Activated B cell treated with CpG ODN at 0.5 μM for 24 hours (primary cell): ENCODE data around the gene ADISSP. TPM values are rescaled to one million over a fixed set of nuclear protein-coding genes. Genes with fewer than 3 reads are reported as not detected.

ENCODE experiments used
- ATAC-seq: fragments of 200-7000 bp; cut with Tn5 transposase; one replicate; pipeline ENCODE4 v1.10.0; 2021; ENCODE audit warnings: low read depth, mild to moderate bottlenecking, moderate library complexity
- CTCF ChIA-PET: fragments of 350-600 bp; sonication (Branson Sonifier 250); formaldehyde crosslinking; loops from one replicate; lab custom pipeline; 2021; ENCODE audit warnings: antibody characterized with exemption; lab: Charles Lee
- POLR2A ChIA-PET: fragments of 350-600 bp; sonication (Branson Sonifier 250); formaldehyde crosslinking; loops from one replicate; lab custom pipeline; 2021; ENCODE audit warnings: antibody characterized with exemption; lab: Charles Lee
- DNase-seq: peaks from one replicate; pipeline ENCODE4 v3.0.0; 2022
- H3K27ac Mint-ChIP-seq: one replicate; pipeline ENCODE4 v1.8.0; 2020; ENCODE audit warnings: mixed read lengths
- H3K27me3 Mint-ChIP-seq: one replicate; pipeline ENCODE4 v1.8.0; 2021; ENCODE audit warnings: mixed read lengths
- H3K36me3 Mint-ChIP-seq: one replicate; pipeline ENCODE4 v1.8.0; 2021; ENCODE audit warnings: low read depth, mixed read lengths
- H3K4me1 Mint-ChIP-seq: one replicate; pipeline ENCODE4 v1.8.0; 2021; ENCODE audit warnings: mixed read lengths
- H3K4me3 Mint-ChIP-seq: one replicate; pipeline ENCODE4 v1.8.0; 2020; ENCODE audit warnings: mild to moderate bottlenecking, mixed read lengths
- H3K9me3 Mint-ChIP-seq: one replicate; pipeline ENCODE4 v1.8.0; 2020; ENCODE audit warnings: mixed read lengths
- intact Hi-C: fragments of 100-400 bp; cut with micrococcal nuclease; formaldehyde crosslinking; loops from one replicate; pipeline ENCODE4 v1.15.1; 2024
- total RNA-seq: library from RNA; stranded (reverse); gene quantifications from 2 replicates; pipeline ENCODE4 v1.2.3, GENCODE V29; 2022
- TF ChIP-seq, protein P1 (sequence below): fragments of 200-600 bp; IDR thresholded peaks from one replicate; pipeline ENCODE4 v1.8.0; 2022; ENCODE audit warnings: antibody characterized with exemption, mild to moderate bottlenecking

The ADISSP gene
- total RNA-seq, 1 donor from 2014 or later: 29.9 TPM

DNA sequence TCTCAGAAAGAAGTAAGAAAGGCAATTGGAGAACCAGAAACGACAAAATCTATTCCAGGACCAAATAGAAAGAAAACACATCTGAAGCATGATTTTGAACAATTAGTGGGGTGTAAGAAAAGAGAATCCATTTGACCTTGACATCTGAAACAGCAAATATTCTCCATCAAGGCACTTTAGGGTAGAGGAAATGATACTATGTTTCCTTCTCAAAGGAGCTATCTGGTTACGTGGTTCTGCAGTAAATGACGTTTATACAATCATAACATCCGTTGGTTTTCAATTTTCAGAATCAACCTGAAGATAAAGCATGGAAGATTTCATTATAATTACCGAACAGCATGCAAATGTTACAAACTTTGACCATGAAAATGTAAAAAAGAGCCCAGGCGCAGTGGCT, 46.9 kb downstream of the ADISSP start:
- no peak for DNase-seq
- Mint-ChIP-seq H3K27ac (no peak overlapping the region), H3K4me1 (no peaks in the 10 kb centered on the region), H3K9me3 (no peaks in the 10 kb centered on the region), H3K27me3 (peaks cover 21% of the 10 kb centered on the region), H3K4me3 (no peak overlapping the region), H3K36me3 (no peaks in the 10 kb centered on the region)
- no peak for ATAC-seq
- ChIA-PET POLR2A (no interaction called here), CTCF (interaction anchor here (1.8 kb wide), 1 partner anchor 10 kb away, joined by 6 read pairs; no protein-coding TSS in a partner anchor)
- TF ChIP-seq, protein P1, sequence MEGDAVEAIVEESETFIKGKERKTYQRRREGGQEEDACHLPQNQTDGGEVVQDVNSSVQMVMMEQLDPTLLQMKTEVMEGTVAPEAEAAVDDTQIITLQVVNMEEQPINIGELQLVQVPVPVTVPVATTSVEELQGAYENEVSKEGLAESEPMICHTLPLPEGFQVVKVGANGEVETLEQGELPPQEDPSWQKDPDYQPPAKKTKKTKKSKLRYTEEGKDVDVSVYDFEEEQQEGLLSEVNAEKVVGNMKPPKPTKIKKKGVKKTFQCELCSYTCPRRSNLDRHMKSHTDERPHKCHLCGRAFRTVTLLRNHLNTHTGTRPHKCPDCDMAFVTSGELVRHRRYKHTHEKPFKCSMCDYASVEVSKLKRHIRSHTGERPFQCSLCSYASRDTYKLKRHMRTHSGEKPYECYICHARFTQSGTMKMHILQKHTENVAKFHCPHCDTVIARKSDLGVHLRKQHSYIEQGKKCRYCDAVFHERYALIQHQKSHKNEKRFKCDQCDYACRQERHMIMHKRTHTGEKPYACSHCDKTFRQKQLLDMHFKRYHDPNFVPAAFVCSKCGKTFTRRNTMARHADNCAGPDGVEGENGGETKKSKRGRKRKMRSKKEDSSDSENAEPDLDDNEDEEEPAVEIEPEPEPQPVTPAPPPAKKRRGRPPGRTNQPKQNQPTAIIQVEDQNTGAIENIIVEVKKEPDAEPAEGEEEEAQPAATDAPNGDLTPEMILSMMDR: no peak
- intact Hi-C loops: no loop called here

DNA sequence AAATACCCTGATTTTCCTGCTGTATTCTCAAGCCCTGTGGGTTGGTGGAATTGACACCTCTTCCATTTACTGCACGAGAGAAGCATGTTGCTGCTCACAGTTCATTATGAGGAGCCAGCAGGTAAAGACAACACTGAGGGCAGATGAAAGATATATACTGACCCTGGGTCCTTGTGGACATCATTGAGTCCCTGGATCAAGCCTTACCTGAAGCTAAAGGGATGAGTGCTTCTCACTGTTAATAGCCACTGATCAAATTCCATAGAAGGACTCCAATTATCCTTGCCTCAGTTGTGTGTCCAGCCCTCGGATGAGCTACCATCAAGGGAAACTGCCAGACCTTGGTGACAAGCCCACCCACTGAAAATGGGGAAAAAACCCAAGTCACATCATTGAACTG, 47.5 kb downstream of the ADISSP start:
- no peak overlapping the region for H3K27ac Mint-ChIP-seq
- no peaks in the 10 kb centered on the region for H3K36me3 Mint-ChIP-seq
- H3K27me3 Mint-ChIP-seq: peaks cover 21% of the 10 kb centered on the region
- no peak for DNase-seq
- CTCF ChIA-PET: interaction anchor here (0.6 to 1.8 kb wide), 2 partner anchors 9 to 151 kb away, joined by 3 to 6 read pairs; no protein-coding TSS in a partner anchor
- TF ChIP-seq, protein P1: no peak
- intact Hi-C loops: no loop called here
- no peak for ATAC-seq
- no peaks in the 10 kb centered on the region for H3K9me3 Mint-ChIP-seq
- POLR2A ChIA-PET: no interaction called here
- H3K4me1 Mint-ChIP-seq: no peaks in the 10 kb centered on the region
- H3K4me3 Mint-ChIP-seq: no peak overlapping the region

DNA sequence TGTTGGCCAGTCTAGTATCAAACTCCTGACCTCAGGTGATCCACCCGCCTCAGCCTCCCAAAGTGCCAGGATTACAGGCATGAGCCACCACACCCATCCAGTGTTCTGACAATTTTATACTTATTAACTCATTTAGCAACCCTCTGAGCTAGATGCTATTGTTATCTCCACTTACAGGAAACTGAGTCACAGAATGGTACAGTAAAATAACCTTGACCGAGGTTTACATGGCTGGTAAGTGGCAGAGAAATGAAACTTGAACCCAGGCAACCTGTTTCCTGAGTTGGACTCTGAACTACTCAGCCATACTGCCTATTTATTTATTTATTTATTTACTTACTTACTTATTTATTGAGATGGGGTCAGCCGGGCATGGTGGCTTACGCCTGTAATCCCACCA, 48.5 kb downstream of the ADISSP start:
- ChIA-PET CTCF (interaction anchor here (1.8 kb wide), 1 partner anchor 42 kb away, joined by 5 read pairs; no protein-coding TSS in a partner anchor), POLR2A (no interaction called here)
- H3K36me3 Mint-ChIP-seq: no peaks in the 10 kb centered on the region
- DNase-seq (no peak), ATAC-seq (no peak)
- TF ChIP-seq, protein P1: no peak
- peaks cover 17% of the 10 kb centered on the region for H3K27me3 Mint-ChIP-seq
- no peak overlapping the region for H3K4me3 Mint-ChIP-seq
- no peak overlapping the region for H3K27ac Mint-ChIP-seq
- no peaks in the 10 kb centered on the region for H3K4me1 Mint-ChIP-seq
- no peaks in the 10 kb centered on the region for H3K9me3 Mint-ChIP-seq
- intact Hi-C loops: no loop called here

DNA sequence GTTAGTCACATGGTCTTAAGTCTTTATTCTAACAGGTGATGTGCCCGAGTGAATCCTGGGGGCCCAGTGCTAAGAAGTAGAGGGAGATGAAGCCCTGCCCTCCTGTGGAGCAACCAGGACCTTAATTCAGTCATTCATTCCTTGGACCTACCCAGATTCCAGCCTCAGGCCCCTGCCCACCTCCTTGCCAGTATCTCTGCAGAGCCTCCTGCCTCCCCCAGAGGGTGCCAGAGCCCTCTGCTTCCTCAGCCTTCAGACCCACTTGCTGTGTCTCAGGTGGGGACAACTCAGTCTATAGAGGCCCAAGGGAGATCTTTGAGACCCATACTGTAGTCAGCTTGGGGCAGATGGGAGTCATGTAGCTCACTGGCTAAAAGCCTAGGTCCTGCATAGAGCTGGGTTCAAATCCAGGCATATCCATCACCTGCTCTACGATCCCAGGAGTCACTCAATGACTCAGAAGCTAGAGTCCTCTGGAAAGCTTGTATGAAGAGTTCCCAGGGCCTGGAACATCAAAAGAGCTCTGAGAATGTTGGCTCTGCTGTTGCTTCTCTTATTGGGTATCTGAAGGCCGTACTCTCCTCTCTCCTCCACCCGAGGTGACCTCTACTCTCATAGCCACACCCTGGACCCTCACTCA, 51.2 kb downstream of the ADISSP start:
- H3K9me3 Mint-ChIP-seq: no peaks in the 10 kb centered on the region
- H3K36me3 Mint-ChIP-seq: no peaks in the 10 kb centered on the region
- ChIA-PET CTCF (interaction anchor here (1.1 to 1.5 kb wide), 3 partner anchors 9 to 369 kb away, joined by 3 to 5 read pairs (median 4); partner anchors contain the start of gene ADISSP), POLR2A (no interaction called here)
- TF ChIP-seq, protein P1: no peak
- H3K27me3 Mint-ChIP-seq: peaks cover 20% of the 10 kb centered on the region
- no peak for DNase-seq
- H3K4me1 Mint-ChIP-seq: no peaks in the 10 kb centered on the region
- peak; percentile 71 for ATAC-seq
- intact Hi-C loops: loop anchor here (1.0 kb wide), 2 partner anchors 52 to 139 kb away; no protein-coding TSS in a partner anchor
- H3K27ac Mint-ChIP-seq: no peak overlapping the region
- no peak overlapping the region for H3K4me3 Mint-ChIP-seq

DNA sequence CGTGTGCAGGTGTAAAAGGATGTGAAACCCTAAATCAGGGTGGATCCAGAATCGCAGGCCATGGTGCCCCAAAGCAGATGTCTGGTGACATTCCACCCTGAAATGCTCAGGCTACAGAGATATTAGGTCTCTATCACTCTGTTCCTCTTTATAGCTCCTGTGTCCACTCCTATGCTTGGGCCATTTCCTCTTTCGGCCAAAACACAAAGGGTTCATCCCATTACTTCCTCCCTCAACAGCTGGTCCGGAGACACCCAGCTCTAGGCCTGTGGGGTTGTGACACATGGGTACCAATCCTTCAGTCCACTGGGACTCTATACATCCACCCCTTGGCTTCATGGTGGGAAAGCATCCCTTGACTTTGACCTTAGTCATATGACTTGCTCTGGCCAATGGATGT, 53.5 kb downstream of the ADISSP start:
- CTCF ChIA-PET: no interaction called here
- no peaks in the 10 kb centered on the region for H3K4me1 Mint-ChIP-seq
- ATAC-seq: no peak

More for the DNA sequence above, 53.5 kb downstream of the ADISSP start:
- H3K27ac Mint-ChIP-seq: no peak overlapping the region
- intact Hi-C loops: no loop called here
- H3K9me3 Mint-ChIP-seq: no peaks in the 10 kb centered on the region
- no peaks in the 10 kb centered on the region for H3K36me3 Mint-ChIP-seq
- TF ChIP-seq, protein P1: no peak
- POLR2A ChIA-PET: no interaction called here
- H3K4me3 Mint-ChIP-seq: no peak overlapping the region
- no peak for DNase-seq
- peaks cover 12% of the 10 kb centered on the region for H3K27me3 Mint-ChIP-seq
